ENCODE data around the gene ASCC1. TPM values are rescaled to one million over a fixed set of nuclear protein-coding genes. Genes with fewer than 3 reads are reported as not detected.

Gene ASCC1
- total RNA-seq, 1 experiment from 2014 or later: 51.3 TPM

DNA sequence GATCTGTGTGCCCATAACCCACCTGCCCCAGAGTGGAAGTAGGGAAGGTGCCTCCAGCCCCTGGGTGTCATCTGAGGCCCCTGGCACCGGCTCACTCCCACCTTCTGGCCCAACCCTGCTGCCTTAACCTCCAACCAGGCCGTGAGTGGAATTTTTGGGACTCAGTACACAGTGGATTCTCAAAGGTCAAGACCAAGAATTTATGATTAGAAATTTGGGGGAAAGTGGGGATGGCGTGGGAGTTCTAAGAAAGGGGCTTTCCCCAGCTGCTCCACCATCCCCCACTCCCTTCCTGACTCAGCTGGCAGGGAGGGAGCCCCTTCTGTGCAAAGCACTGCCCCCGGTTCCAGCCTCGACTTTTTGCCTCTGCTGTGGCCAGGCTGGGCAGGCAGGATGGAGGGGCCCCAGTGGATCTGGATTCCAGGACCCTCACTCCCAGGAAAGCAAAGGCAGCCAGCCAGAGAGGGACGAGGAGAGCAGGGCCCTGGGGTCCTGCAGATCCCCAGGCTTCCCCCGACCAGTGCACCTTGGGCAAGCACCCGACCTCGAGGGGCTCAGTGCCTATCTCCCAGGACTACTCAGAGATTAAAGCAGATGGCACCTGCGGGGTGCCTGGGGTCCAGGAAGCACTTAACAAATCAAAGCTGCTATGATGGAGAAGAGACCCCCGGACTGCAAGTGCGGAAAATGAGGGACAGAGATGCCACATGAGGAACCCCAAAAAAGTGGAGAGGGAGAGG lies 140.5 kb downstream of the ASCC1 start:
- peaks cover 10% of the 10 kb centered on the region for H3K36me3 Mint-ChIP-seq (ENCODE audit: insufficient read depth, unreplicated experiment)
- intact Hi-C loops (cut with micrococcal nuclease; ENCODE audit: unreplicated experiment): no loop called here
- peak overlapping the region; percentile 48 for H3K27ac Mint-ChIP-seq (ENCODE audit: unreplicated experiment)
- H3K4me3 Mint-ChIP-seq (ENCODE audit: low read depth, unreplicated experiment): no peak overlapping the region
- CTCF ChIA-PET: no interaction called here
- H3K27me3 Mint-ChIP-seq (ENCODE audit: unreplicated experiment): no peaks in the 10 kb centered on the region
- TF ChIP-seq, protein P1, sequence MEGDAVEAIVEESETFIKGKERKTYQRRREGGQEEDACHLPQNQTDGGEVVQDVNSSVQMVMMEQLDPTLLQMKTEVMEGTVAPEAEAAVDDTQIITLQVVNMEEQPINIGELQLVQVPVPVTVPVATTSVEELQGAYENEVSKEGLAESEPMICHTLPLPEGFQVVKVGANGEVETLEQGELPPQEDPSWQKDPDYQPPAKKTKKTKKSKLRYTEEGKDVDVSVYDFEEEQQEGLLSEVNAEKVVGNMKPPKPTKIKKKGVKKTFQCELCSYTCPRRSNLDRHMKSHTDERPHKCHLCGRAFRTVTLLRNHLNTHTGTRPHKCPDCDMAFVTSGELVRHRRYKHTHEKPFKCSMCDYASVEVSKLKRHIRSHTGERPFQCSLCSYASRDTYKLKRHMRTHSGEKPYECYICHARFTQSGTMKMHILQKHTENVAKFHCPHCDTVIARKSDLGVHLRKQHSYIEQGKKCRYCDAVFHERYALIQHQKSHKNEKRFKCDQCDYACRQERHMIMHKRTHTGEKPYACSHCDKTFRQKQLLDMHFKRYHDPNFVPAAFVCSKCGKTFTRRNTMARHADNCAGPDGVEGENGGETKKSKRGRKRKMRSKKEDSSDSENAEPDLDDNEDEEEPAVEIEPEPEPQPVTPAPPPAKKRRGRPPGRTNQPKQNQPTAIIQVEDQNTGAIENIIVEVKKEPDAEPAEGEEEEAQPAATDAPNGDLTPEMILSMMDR (IDR thresholded peaks at IDR 0.05; ENCODE audit: unreplicated experiment): no peak
- H3K9me3 Mint-ChIP-seq (ENCODE audit: low read depth, unreplicated experiment): no peaks in the 10 kb centered on the region
- peaks cover 33% of the 10 kb centered on the region for H3K4me1 Mint-ChIP-seq (ENCODE audit: low read depth, unreplicated experiment)
- no peak for DNase-seq
- BruUV-seq (replicated peaks): no TSS peak

DNA sequence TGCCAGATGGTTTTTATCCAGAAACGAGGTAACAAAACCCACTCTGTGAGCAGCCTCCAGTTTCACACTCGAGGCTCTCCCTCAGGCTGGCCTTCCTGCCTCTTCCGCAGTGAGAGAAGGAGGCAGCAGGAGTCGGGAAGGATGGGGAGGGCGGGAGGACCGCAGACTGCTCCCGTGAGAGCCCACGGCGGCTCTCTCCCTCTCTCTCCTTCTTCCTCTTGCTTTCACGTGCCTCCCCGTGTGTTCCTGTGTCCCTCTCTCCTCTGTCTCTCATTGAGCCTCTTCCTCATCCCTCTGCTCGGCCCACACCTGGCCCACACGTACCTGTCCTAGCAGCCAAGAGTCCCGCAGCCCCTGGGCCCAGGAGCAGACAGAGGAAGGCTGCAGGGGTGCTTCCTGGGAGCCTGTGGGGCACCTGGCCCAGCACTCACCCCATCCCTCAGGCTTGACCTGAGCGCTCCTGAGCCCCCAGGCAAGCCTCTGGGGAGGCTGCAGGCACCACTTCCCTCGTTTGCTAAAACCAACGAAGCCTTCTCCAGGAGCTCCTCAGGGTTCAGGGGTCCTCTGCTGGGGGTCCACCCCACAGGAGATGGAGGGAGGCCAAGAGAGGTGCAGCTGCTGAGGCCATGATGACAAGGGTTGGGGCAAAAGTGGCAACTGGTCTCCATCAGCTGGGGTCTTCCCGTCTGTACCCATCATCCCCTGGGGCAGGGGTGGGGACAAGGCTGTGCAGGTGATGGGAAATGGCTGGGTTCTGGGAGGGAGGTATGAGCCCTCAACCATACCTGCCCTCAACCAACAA lies 141.3 kb downstream of the ASCC1 start:
- Mint-ChIP-seq H3K27ac (ENCODE audit: unreplicated experiment) (no peak overlapping the region), H3K9me3 (ENCODE audit: low read depth, unreplicated experiment) (no peaks in the 10 kb centered on the region), H3K4me3 (ENCODE audit: low read depth, unreplicated experiment) (no peak overlapping the region), H3K4me1 (ENCODE audit: low read depth, unreplicated experiment) (peaks cover 30% of the 10 kb centered on the region), H3K36me3 (ENCODE audit: insufficient read depth, unreplicated experiment) (peaks cover 4% of the 10 kb centered on the region), H3K27me3 (ENCODE audit: unreplicated experiment) (no peaks in the 10 kb centered on the region)
- no peak for DNase-seq
- CTCF ChIA-PET: no interaction called here
- BruUV-seq (replicated peaks): no TSS peak
- intact Hi-C loops (cut with micrococcal nuclease; ENCODE audit: unreplicated experiment): no loop called here
- TF ChIP-seq, protein P1 (IDR thresholded peaks at IDR 0.05; ENCODE audit: unreplicated experiment): no peak

DNA sequence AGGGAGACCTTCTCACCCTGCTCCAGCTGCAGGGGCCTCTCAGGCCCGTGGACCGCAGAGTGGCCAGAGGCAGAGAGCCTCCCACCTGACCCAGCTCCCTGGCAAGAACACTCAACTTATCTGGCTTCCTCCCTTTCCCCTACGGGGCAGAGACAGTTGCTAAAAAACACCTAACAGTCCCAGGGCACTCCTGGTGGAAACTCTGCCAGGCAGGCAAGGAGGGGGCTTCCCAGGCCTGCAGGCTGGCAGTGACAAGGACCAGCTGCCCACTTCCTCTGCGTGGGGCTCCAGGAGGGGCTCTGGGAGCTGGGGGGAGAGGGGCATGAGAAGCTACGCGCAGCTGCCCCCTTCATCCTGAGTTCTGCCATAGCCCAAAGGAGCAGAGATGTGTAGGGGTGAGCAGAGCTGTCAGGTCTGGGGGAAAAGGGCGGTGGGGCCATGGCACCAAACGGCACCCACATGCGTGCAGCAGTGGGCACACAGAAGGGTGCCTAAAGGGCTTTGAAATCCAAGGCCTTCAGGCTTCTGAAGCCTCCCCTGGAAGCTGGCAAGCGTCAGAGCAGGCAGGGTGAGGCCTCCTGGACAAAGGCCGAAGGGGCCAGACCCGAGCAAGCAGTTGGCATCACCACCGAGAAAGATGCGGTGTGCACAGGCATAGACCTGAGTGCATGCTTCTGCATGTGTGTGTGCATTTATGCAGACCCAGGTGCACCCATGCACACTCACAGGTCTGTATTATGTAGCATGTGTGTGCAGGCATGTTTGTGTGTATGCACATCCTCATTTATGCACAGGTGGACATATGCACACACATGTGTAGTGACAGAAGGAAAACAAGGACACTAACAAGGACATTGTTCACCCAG lies 142.1 kb downstream of the ASCC1 start:
- Mint-ChIP-seq H3K27me3 (ENCODE audit: unreplicated experiment) (no peaks in the 10 kb centered on the region), H3K36me3 (ENCODE audit: insufficient read depth, unreplicated experiment) (peaks cover 4% of the 10 kb centered on the region), H3K9me3 (ENCODE audit: low read depth, unreplicated experiment) (no peaks in the 10 kb centered on the region), H3K4me3 (ENCODE audit: low read depth, unreplicated experiment) (no peak overlapping the region), H3K27ac (ENCODE audit: unreplicated experiment) (no peak overlapping the region), H3K4me1 (ENCODE audit: low read depth, unreplicated experiment) (peaks cover 26% of the 10 kb centered on the region)
- no peak for DNase-seq
- intact Hi-C loops (cut with micrococcal nuclease; ENCODE audit: unreplicated experiment): no loop called here
- TF ChIP-seq, protein P1 (IDR thresholded peaks at IDR 0.05; ENCODE audit: unreplicated experiment): no peak
- no TSS peak for BruUV-seq (replicated peaks)
- CTCF ChIA-PET: no interaction called here

DNA sequence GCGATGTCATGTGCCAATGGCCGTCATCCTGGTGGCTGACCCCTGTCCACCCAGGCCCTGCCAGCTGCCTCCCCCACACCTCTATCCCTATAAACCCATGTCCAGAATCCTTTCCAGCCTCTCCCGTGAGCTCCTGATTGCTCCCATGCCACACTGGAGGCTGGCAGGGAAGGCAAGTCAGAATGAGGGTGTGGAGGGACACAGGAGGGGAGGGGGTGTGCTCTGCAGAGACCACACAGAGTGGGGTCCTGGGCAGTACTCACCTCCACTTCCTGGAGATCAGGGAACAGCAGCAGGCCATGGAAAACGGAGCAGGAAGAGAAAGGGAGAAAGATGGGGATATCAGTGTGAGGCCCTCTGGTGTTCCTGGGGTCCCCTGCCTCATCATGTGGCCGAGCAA lies 143.4 kb downstream of the ASCC1 start:
- no peak overlapping the region for H3K27ac Mint-ChIP-seq (ENCODE audit: unreplicated experiment)
- CTCF ChIA-PET: no interaction called here
- intact Hi-C loops (cut with micrococcal nuclease; ENCODE audit: unreplicated experiment): no loop called here
- no peaks in the 10 kb centered on the region for H3K27me3 Mint-ChIP-seq (ENCODE audit: unreplicated experiment)
- H3K4me3 Mint-ChIP-seq (ENCODE audit: low read depth, unreplicated experiment): no peak overlapping the region
- no peaks in the 10 kb centered on the region for H3K9me3 Mint-ChIP-seq (ENCODE audit: low read depth, unreplicated experiment)
- peaks cover 4% of the 10 kb centered on the region for H3K36me3 Mint-ChIP-seq (ENCODE audit: insufficient read depth, unreplicated experiment)
- H3K4me1 Mint-ChIP-seq (ENCODE audit: low read depth, unreplicated experiment): peaks cover 18% of the 10 kb centered on the region
- no TSS peak for BruUV-seq (replicated peaks)
- TF ChIP-seq, protein P1 (IDR thresholded peaks at IDR 0.05; ENCODE audit: unreplicated experiment): no peak
- DNase-seq: no peak
